NCI-H69 (cell line): ENCODE results near the gene INVS.
"Not testable (repeated sequence)": the region's sequence is repeated elsewhere in the genome, so short reads cannot be mapped to it uniquely, and the experiment has no call there.

Experiments used
- DNase-seq: peaks from one replicate; lab custom pipeline; 2025; lab: John Stamatoyannopoulos, UW

INVS gene

DNA sequence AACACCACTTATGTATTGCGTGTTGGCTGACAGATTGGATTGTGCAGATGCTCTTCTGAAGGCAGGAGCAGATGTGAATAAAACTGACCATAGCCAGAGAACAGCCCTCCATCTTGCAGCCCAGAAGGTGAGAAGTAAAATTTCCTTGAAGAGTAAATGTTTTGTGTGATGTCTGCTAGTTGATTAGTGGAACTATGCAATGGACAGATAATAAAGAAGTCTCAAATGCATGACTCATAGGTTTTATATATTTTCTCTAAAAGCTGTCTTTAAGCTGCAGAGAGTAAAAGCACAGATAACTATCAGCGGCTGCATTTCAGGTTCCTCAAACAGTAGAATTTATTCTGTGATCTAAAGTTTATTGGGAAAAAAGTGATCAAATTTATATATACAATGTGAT lies 27.4 kb downstream of the INVS start:
- DNase-seq, result no peak

DNA sequence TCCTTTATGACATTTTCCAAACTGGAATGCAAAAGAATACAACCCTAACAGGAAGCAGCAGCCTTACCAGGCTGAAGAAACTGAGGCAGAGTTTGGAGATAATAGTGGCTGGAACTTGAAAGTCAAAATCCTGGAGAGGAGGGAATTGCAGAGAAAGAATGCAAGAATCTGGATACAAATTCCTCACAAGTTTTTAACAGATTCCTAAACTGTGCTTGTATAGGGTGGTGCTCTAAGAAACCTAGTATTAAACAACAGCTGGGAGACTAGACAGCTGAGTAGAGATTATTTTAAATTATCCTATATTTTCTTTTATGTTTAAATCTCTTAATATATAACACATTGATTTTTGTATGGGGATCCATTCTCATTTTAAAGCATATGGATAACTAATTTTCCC lies 30.7 kb downstream of the INVS start:
- DNase-seq, result no peak

DNA sequence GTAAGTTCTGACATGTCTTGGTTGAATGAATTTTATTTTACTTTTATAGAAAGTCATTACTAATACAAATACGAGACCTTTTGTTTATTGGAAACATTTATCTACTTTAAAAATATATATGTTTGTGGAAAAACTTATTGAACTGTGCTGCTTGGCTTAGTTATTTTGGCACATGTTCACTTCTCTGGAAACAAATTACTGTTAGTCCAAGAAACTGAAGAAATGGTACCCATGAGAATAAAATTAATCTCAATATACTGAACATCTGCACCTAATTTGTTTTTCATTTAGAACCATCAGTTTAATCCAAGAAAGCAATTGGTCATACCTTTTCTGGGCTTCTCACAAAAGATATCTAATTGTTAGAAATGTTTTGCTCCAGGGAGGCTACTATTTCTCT lies 32.2 kb downstream of the INVS start:
- no peak for DNase-seq

DNA sequence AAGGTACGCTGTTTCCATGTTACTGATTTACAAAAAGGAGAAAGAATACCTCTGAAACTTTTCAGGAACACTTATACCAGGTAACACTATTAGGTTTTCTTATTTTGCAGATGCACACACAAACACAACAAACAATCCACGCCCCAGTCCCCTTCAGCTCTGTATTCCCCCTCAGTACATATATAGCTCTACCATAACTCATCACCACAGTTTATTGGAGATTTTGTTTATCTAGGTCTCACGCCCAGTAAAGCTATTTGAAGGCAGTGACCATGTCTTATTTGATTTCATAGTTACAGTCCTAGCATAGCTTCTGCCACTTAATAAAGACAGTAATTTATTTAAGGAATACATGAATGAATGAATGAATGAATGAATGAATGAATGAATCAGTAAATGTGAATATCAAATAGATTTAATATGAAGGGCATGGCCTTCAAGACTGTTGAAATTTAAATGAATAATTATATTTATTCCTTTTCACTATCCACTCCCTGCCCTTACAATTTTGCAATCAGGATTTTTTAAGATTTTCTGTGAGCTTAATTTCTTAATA lies 32.9 kb downstream of the INVS start:
- DNase-seq, result no peak

DNA sequence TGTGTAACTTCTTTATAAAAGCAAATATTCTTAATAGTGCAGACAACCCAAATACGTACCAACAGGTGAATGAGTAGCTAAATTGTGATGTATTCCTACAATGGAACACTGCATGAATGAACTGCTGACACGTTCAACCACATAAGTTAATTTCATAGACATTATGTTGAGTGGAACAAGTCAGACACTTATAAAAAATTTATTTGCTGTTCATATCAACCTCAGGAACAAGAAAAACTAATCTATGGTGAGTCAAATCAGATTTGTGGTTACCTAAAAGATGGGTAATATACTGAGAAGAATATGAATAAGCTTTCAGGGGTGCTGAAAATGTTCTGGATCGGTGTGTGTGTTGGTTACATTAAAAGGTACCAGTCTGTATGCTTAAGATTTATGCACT lies 35.7 kb downstream of the INVS start:
- DNase-seq, result no peak

DNA sequence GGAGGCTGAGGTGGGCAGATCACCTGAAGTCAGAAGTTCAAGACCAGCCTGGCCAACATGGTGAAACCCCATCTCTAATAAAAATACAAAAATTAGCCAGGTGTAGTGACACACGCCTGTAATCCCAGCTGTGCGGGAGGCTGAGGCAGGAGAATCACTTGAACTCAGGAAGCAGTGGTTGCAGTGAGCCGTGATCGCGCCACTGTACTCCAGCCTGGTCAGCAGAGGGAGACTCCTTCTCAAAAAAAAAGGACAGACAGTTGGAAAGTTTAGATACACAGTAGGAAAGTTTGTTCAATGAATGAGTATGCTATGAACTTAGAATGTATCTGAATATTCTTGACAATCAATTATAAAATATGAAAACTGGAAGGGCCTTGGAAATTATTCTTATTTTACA lies 37.8 kb downstream of the INVS start:
- DNase-seq, result not testable (repeated sequence)

DNA sequence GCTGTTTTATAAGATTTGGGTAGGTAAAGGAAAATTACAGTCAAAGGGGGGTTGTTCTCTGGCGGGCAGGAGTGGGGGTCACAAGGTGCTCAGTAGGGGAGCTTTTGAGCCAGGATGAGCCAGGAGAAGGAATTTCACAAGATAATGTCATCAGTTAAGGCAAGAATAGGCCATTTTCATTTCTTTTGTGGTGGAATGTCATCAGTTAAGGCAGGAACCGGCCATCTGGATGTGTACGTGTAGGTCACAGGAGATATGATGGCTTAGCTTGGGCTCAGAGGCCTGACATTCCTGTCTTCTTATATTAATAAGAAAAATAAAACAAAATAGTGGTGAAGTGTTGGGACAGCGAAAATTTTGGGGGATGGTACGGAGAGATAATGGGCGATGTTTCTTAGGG lies 41.3 kb downstream of the INVS start:
- not testable (repeated sequence) for DNase-seq

DNA sequence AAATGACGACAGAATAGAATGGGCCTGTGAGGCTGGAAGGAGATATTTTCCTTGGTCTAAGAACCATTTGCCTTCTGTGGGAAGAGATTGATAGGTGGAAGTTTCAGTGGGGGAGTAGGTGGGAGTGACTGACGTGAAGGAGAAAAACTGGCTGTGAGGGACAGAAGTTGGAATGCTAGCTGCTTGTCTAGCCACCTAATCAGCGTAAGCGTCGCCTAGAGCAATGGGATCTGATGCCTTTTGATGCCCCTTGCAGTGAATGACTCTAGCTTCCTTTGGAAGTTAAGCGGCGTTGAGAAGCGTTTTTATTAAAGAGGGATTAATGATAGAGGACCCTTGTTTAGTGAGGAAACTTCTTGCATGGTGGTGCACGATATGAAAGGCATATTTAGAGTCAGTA lies 42.8 kb downstream of the INVS start:
- DNase-seq, result not testable (repeated sequence)

DNA sequence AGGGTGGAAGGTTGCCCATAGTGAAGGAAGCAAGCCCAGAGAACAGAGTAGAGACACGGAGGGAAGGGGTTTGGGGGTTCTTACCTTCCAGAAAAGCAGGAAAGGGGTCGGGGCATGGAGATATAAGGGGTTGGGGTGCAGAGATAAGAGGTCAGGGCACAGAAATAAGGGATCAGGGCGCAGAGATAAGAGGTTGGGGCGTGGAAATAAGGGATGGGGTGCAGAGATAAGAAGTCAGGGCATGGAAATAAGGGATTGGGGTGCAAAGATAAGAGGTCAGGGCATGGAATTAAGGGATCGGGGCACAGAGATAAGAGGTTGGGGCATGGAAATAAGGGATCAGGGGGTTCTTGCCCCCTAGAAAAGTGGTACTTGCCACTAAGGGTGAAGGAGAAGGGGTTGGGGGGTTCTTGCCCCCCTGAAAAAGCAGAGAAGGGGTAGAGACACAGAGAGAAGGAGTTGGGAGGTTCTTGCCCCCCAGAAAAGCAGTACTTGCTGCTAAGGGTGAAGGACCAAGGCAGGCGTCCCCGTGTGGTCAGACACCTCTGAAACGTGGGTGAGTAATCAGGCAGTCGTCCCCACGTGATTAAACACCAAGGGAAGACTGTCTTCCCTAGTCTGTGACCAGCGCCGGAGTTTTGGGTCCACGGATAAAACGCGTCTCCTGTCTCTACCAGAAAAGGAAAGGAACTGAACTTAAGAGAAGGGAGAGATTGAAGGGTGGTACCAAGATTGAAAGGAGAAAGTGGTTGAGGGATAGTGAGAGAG lies 46.3 kb downstream of the INVS start:
- DNase-seq, result not testable (repeated sequence)

DNA sequence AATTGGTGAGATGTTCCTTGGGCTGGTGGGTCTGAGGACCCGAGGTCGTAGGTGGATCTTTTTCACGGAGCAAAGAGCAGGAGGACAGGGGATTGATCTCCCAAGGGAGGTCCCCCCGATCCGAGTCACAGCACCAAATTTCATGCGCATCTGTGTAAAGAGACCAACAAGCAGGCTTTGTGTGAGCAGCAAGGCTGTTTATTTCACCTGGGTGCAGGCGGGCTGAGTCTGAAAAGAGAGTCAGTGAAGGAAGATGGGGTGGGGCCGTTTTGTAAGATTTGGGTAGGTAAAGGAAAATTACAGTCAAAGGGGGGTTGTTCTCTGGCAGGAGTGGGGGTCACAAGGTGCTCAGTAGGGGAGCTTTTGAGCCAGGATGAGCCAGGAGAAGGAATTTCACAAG lies 46.9 kb downstream of the INVS start:
- DNase-seq, result not testable (repeated sequence)

DNA sequence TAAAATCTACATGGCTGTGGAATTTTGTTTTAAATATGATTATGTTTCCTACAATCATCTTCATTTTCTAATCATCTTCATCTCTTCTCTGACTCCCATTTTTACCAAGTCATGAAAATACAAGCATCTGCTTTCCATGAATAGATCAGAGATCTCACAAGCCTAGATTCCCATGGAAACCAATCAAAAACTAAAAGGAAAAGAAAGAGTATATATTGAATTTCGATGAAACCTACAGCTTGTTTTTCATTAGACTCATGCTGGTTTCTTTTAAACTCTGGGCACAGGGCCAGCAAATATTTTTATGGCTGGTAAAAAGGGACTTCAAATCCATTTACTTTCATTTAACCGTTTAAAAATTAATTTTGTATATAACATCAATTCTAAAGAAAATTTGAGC lies 51.2 kb downstream of the INVS start:
- DNase-seq, result peak; percentile 80

DNA sequence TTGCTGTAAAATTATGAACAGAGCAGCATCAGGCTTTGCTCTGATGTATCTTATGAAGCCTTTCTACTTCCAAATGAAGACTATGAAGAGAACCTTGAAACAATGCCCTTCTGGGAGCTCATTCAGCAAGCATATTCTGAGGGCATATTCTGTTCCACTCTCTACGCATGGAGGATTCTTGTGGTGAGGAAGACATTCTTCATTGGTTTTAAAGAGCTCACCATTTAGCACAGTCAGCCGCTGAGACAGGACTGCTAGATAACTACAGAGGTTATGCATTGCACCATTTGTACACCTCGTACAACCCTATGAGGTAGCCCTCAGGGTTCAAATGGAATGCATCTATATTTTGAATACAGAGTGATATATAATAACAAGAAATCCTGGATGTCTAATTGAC lies 61.0 kb downstream of the INVS start:
- no peak for DNase-seq

DNA sequence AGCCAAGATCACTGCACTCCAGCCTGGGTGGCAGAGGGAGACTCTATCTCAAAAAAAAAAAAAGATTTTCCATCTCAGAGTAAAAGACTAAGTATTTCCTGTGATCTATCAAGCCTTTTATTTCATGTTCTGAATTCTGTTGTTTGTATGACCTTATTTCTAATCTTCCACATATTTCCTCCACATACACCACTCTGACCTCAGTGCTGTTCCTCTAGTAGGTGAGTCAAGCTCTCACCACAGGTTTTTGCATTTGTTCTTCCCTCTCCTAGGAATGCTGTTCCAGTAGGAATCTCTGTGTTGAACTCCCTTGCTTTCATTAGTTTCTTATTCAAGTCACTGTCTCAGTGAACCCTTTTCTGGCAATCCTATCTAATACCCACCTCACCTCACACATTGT lies 68.1 kb downstream of the INVS start:
- DNase-seq, result no peak

DNA sequence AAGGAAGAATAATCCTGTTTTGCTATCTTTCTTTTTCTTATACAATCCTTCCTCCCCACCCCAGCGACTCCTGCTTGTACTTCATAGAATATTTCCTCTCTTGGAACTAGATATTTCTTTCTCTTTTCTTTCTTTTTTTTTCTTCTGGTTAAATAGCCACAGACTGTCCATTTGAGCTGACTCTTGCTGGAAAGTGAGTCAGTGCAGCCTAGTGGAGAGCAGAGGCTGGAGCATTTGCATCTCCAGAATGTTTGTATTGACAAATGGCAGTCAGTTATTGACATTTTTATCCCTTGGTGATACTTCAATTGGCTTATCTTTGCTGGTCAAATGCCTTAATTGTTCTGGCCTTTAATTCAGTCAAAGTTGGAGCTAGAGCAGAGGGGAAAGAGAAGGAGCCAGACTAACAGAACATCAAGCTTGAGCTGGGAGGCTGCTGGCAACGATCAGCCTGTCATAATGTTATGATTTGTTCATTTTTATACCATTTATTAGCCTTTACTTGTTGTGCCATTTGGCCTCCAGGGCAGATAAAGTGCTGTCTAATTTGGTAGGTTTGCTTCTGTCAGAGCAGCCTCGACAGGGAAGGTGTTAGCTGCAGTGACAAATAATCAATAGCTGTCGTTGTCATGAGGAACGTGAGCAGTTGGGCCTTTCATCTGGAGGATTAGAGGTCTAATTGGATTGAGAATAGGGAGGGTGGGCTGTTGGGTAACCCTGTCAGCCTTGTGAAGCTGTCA lies 69.0 kb downstream of the INVS start:
- DNase-seq, result no peak

DNA sequence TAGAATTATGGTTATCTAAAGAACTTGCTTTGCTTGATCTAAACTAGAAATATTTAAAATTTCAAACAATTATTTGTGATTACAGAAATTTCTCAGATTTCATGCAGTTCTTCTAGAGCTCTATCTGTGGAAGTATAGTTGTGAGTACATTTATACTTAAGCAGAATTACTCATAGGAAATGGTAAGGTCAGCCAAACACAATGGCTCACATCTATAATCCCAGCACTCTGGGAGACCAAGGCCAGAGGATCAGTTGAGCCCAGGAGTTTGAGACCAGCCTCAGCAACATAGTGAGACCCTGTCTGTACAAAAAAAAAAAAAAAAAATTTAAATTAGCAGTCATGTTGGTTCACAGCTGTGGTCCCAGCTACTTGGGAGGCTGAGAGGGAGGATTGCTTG lies 71.0 kb downstream of the INVS start:
- no peak for DNase-seq

DNA sequence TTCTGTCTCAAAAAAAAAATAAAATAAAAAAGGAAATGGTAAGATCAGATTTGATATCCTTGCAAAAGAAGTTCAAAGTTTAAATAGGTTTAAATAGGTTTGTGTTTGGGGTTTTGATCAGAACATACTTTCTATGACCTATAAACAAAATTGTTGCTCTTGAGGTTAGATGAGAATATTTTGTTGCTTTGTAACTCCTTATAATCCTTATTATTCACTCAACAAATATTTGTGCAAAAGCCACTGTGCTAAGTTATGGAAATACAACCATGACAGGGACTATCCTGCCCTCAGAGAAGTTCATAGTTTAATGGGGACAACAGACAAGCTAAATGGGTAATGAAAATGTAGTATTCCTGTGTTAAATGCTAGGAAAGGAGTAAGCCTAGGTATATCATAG lies 71.5 kb downstream of the INVS start:
- DNase-seq, result no peak

DNA sequence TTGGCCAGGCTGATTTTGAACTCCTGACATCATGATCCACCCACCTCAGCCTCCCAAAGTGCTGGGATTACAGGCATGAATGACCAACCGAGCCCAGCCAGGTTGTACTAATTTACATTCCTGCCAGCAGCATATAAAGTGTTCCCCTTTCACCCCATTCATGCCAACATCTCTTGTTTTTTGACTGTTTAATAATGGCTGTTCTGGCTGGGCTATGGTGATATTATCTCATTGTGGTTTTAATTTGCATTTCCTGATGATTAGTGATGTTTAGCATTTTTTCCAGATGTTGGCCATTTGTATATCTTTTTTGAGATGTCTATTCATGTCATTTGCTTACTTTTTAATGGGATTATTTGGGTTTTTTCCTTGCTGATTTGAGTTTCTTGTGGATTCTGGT lies 87.3 kb downstream of the INVS start:
- no peak for DNase-seq

DNA sequence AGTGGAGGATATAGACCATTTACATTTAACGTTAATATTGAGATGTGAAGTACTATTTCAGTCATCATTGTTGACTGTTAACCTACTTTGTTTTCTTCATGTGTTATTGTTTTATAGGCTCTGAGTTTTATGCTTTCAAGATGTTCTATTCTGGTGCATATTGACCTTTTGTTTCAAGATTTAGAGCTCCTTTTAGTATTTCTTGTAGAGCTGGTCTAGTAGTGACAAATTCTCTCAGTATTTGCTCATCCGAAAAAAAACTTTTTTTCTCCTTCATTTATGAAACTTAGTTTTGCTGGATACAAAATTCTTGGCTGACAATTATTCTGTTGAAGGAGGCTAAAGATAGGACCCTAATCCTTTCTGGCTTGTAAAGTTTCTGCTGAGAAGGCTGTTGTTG lies 91.3 kb downstream of the INVS start:
- DNase-seq, result no peak

DNA sequence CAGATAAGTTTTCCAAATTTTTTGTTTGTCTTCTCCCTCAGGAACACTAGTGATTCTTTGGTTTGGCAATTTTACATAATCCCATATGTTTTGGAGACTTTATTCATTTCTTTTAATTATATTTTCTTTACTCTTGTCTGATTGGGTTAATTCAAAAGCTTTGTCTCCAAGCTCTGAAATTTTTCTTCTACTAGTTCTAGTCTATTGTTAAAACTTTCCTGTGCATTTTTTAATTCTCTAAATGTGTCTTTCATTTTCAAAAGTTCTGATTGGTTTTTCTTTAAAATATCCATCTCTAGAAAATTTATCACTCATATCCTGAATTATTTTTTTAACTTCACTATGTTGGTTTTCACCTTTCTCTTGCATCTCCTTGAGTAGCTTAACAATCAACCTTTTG lies 92.2 kb downstream of the INVS start:
- DNase-seq, result no peak

DNA sequence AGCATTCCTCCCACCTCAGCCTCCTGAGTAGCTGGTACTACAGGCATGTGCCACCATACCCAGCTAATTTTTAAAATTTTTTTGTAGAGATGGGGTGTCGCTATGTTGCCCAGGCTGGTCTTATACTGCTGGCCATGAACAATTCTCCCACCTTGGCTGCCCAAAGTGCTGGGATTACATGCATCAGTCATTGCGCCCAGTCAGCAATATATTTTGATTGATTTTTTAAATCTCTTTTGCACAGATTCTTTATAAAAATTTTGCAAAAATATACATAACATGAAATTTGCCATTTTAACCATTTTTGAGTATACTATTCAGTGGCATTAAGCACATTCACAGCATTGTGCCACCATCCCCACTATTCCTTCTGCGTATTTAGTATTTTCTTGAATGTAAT lies 94.0 kb downstream of the INVS start:
- no peak for DNase-seq

DNA sequence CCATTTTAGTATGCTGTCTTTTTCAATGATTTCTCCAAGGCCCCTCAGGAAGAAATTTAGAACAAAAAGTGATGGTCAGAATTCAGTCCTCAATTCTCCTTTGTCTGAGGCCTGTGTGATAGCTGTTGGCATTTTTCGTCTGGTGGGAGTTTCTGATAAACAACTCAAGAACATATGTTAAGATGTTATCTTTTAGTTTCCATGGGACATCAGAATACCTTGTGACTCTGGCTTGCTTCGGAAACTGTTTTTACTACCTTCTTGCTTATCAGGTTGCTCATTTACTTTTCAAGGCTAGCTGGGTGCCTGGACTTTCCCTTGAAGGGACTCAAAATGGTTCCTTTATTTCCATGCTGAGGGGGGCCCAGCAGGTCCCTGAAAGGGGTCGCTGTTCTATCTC lies 97.2 kb downstream of the INVS start:
- no peak for DNase-seq

DNA sequence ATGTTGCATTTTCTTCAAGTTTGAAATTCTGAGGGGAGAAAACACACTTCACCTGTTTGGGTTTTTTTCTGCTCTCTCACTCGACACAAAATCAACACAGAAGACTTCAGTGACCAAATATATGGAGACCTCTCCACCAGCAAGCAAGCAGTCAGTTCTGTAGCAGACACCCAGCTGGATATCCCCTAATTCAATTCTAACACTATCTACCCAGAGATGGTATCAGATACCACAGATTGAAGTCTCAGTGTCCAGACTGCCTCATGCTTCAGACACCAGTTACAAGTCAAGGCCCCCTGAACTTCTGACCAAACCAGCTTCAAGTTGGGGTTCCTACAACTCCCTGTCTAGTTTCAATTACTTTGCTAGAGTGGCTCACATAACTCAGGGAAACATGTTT lies 97.8 kb downstream of the INVS start:
- DNase-seq, result no peak

DNA sequence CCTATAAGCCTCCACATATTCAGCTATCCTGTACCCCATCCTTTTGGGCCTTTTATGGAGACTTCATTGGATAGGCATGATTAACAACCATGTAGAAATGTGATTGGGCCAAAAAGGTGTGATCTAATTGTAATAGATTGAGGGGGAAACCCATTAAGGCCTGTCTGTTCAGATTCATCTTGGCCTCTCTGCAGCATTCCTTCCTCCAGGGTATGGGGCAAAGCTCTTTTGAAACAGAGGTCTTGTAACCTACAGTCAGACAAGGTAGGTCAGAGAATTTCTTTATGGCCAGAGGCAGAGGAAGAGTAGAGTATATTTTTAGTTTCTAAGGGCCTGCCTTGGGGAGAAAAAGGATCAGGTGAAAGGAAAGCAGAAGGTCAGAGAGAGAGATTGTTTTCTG lies 98.5 kb downstream of the INVS start:
- DNase-seq, result no peak

DNA sequence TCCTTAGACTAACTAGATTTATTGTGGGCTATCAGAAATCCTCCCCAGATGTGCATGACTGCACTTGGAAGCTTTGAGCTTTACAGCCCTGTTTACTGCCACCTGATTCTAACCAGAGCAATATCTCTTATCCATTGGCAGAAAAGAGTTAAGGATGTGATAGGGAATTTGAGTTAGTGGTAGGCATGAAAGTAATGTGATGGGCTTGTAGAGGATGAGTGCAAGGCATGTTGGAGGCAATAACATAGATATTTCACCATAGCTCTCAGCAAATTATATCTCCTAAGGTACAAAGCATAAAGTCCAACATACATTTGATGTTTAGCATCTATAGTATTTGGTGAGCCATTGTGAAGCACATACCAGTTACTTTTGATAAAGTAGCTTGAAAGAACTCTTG lies 103.8 kb downstream of the INVS start:
- DNase-seq, result no peak
